GM12864 (cell line): ENCODE data around the gene TENM3.

Experiments
- DNase-seq: peaks from one replicate; pipeline ENCODE4 v3.0.0-alpha.2; 2011; ENCODE audit warnings: low read depth
- H3K4me3 ChIP-seq: 2 replicates; pipeline ENCODE4 v1.5.1; 2011; ENCODE audit warnings: mild to moderate bottlenecking, low read depth, low read length, control low read depth
- TF ChIP-seq, protein P1 (sequence below): IDR thresholded peaks from 2 replicates; pipeline ENCODE4 v1.5.1; 2011; ENCODE audit warnings: low read depth, mild to moderate bottlenecking, moderate library complexity, low read length, control low read depth, inconsistent platforms; ENCODE audit errors: missing control alignments

The TENM3 gene

DNA sequence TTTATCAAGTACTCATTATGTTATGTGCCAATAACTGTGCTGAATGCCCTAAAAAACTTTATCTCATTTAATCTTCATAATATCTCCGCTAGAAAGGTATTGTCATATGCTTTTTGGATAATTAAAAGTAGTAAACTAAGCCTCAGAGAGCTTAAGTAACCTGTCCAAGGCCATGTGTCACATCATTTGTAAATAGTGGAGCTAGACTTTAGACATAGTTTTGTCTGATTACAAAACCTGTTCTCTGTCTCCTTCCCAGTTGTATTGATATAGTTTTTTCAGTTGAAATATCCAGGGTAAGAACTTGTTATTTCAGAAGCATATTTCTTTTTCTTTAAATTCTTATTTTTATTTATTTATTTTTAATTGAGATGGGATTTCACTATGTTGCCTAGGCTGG, 66.7 kb downstream of the TENM3 start:
- H3K4me3 ChIP-seq, result no peak overlapping the region
- TF ChIP-seq, protein P1, sequence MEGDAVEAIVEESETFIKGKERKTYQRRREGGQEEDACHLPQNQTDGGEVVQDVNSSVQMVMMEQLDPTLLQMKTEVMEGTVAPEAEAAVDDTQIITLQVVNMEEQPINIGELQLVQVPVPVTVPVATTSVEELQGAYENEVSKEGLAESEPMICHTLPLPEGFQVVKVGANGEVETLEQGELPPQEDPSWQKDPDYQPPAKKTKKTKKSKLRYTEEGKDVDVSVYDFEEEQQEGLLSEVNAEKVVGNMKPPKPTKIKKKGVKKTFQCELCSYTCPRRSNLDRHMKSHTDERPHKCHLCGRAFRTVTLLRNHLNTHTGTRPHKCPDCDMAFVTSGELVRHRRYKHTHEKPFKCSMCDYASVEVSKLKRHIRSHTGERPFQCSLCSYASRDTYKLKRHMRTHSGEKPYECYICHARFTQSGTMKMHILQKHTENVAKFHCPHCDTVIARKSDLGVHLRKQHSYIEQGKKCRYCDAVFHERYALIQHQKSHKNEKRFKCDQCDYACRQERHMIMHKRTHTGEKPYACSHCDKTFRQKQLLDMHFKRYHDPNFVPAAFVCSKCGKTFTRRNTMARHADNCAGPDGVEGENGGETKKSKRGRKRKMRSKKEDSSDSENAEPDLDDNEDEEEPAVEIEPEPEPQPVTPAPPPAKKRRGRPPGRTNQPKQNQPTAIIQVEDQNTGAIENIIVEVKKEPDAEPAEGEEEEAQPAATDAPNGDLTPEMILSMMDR, result no peak
- DNase-seq, result no peak

DNA sequence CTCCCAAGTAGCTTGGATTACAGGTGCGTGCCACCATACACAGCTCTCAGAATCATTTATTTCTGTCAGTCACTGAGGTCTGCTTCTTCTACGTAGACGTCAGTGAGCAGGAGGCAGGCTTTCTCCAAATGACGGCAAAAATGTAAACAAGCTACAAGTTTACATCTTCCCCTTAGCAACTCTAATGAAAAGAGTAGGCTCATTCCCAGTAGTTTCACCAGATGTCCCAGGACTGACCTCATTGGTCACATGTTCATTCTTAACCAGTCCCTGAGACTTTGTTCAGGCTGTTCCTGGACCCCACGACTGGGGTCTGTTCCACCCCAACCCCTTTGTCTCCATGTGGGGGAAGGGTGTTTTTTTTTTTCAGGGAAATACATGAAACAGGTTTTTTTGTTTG, 67.1 kb downstream of the TENM3 start:
- no peak for DNase-seq
- H3K4me3 ChIP-seq, result no peak overlapping the region
- TF ChIP-seq, protein P1, result no peak

DNA sequence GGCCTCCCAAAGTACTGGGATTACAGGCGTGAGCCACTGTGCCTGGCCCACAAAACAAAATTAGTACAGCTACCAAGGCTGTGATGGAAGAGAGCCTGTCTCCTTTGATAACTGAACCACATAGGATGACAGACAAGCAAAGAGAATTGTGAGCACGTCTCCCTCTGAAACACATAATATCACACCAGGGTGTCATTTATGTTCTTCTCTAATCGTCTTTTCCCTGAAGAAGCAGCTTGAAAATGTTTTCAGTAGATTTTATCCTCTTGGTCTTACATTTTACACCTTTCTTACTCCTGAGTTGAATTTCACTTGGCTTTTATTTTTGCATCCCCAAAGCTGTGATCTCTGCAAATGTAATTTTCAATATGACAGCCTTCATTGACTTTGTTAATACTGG, 67.8 kb downstream of the TENM3 start:
- no peak overlapping the region for H3K4me3 ChIP-seq
- TF ChIP-seq, protein P1, result no peak
- no peak for DNase-seq

DNA sequence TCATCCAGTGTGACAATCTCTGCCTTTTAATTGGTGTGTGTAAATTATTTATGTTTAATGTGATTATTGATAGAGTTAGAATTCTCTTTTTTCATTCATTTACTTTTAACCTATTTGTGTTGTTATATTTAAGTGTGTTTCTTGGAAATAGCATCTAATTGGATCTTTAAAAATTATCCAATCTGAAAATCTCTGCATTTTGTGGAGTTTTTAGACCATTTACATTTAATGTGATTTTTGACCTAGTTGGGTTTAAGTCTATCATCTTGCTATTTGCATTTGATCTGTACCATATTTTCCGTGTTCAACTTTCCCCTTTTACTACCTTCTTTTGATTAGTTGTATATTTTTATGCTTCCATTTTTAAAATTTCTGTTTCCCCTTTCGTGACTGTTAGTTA, 71.3 kb downstream of the TENM3 start:
- no peak for DNase-seq
- no peak overlapping the region for H3K4me3 ChIP-seq
- TF ChIP-seq, protein P1, result no peak

DNA sequence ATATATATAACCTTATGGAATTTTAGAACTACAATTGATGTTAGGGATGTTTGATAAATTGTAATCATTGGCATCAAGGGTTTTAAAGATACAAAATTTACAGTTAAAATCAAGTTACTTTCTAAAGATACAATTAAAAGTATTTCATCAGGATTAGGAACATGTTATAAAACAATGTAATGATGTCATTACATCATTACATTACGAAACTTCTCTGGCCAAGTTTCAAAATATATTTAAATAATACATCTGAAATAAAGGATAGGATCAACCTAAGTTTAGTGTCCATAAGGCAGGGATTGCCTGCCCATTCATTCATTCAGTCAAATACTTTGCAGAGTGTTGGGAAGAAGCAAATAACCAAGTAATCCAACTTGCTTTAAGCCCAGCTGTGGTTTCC, 75.1 kb downstream of the TENM3 start:
- TF ChIP-seq, protein P1, result no peak
- no peak overlapping the region for H3K4me3 ChIP-seq
- DNase-seq, result no peak

DNA sequence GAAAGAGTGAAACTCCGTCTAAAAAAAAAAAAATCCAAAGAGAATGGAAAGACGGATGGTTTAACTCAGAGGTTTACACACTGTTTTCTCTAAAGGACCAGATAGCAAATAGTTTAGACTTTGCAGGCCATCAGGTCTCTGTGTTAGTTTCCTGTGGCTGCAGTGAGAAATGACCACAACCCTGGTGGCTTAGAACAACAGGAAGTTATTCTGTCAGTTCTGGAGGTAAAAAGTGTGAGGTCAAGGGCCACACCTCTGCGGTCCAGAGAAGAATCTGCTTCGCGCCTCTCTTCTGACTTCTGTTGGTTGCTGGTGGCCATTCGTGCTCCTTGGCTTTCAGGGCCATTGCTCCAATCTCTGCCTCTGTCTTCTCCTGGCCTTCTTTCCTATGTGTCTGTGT, 76.9 kb downstream of the TENM3 start:
- TF ChIP-seq, protein P1, result no peak
- no peak overlapping the region for H3K4me3 ChIP-seq
- no peak for DNase-seq

DNA sequence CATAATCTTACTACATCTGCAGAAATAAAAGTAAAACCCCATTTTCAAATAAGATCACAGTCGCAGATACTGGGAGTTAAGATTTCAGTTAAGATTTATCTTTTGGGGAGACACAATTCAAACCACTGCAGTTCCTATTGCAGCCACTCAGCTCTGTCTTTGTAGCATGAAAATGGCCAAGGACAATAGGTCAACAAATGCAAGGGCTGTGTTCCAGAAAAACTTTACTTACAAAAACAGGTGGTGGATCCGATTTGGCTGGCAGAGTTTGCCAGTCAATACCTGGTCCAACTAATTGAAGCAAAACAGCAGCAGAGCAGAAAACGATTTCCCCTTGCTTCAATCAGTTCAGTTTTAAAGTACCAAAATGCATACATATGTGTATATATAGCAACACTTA, 77.4 kb downstream of the TENM3 start:
- TF ChIP-seq, protein P1, result no peak
- H3K4me3 ChIP-seq, result no peak overlapping the region
- no peak for DNase-seq
